HepG2 (cell line): ENCODE results near the gene ABHD15. TPM values are rescaled to one million over a fixed set of nuclear protein-coding genes. Genes with fewer than 3 reads are reported as not detected.
A peak's percentile ranks its signal among the peaks of the same experiment; 100 is the strongest.

Source experiments
- ASH2L ChIP-seq: fragments of 300-600, 200-600 bp; sonication (generic); IDR thresholded peaks from 2 replicates; pipeline ENCODE4 v1.7.0; 2017; ENCODE audit warnings: low read depth, mild to moderate bottlenecking, moderate library complexity, mixed read lengths, low read length; ENCODE audit not compliant: insufficient read length
- ATF7 ChIP-seq, 2 experiments: fragments of 450-650 bp in 1 of 2; sonication (generic) in 1 of 2; formaldehyde crosslinking in 1 of 2; IDR thresholded peaks; 2 replicates each; pipeline versions ENCODE4 v1.4.0 to v1.6.1; 2016 to 2020; ENCODE audit warnings: antibody characterized with exemption in 1 of 2, mild to moderate bottlenecking in 1 of 2, missing genetic modification reagents in 1 of 2
- ATM ChIP-seq: fragments of 450-650 bp; IDR thresholded peaks from 2 replicates; pipeline ENCODE4 v1.7.1; 2017; ENCODE audit warnings: mild to moderate bottlenecking, borderline replicate concordance
- BRD4 ChIP-seq: sonication (generic); formaldehyde crosslinking; IDR thresholded peaks from 2 replicates; pipeline ENCODE4 v1.4.0; 2020; ENCODE audit warnings: missing genetic modification reagents
- CAMTA2 ChIP-seq: sonication (generic); formaldehyde crosslinking; IDR thresholded peaks from 2 replicates; pipeline ENCODE4 v1.4.0; 2020; ENCODE audit warnings: mild to moderate bottlenecking, missing genetic modification reagents, borderline replicate concordance
- MIER3 ChIP-seq: IDR thresholded peaks from 2 replicates; pipeline ENCODE4 v1.6.1; 2016; ENCODE audit warnings: missing compliant biosample characterization, borderline replicate concordance
- MNT ChIP-seq: fragments of 450-650 bp; IDR thresholded peaks from 2 replicates; pipeline ENCODE4 v1.6.1; 2016
- NFKBIZ ChIP-seq: IDR thresholded peaks from 2 replicates; pipeline ENCODE4 v1.6.1; 2018; ENCODE audit warnings: missing genetic modification reagents, missing compliant biosample characterization
- TFDP2 ChIP-seq: sonication (generic); formaldehyde crosslinking; IDR thresholded peaks from 2 replicates; pipeline ENCODE4 v1.4.0; 2020; ENCODE audit warnings: missing genetic modification reagents
- THRA ChIP-seq: sonication (generic); formaldehyde crosslinking; IDR thresholded peaks from 2 replicates; pipeline ENCODE4 v1.4.0; 2020; ENCODE audit warnings: missing genetic modification reagents, borderline replicate concordance
- ZFX ChIP-seq: sonication (generic); formaldehyde crosslinking; IDR thresholded peaks from 2 replicates; pipeline ENCODE4 v1.4.0; 2020; ENCODE audit warnings: mild to moderate bottlenecking, low read depth, missing genetic modification reagents, moderate library complexity
- ZFY ChIP-seq: sonication (generic); formaldehyde crosslinking; IDR thresholded peaks from 2 replicates; pipeline ENCODE4 v1.4.0; 2020; ENCODE audit warnings: missing genetic modification reagents
- ZNF33B ChIP-seq: sonication (generic); formaldehyde crosslinking; IDR thresholded peaks from 2 replicates; pipeline ENCODE4 v1.5.1; 2020; ENCODE audit warnings: mild to moderate bottlenecking, missing genetic modification reagents
- ZNF501 ChIP-seq: sonication (generic); formaldehyde crosslinking; IDR thresholded peaks from 2 replicates; pipeline ENCODE4 v1.5.1; 2020; ENCODE audit warnings: mild to moderate bottlenecking, moderate library complexity, missing genetic modification reagents
- polyA plus RNA-seq, 8 experiments: library from polyadenylated mRNA; depleted of rRNA in 3 of 8; stranded (reverse) in 7 of 8; unstranded in 1 of 8; fragments of >200 nt; fragmentation: Illumina TruSeq in 4 of 8; extraction: Trizol in 4 of 8; gene quantifications; 2 replicates each; pipeline versions ENCODE4 v1.2.1 to v1.2.3, GENCODE V29; 2011 to 2016; ENCODE audit warnings: low read depth in 4 of 8, missing spikeins in 1 of 8, mixed read lengths in 1 of 8; ENCODE audit not compliant: insufficient read depth in 1 of 8
- total RNA-seq, 5 experiments: library from RNA; depleted of rRNA; stranded (reverse); fragments of >200 nt; fragmentation: Illumina TruSeq; extraction: Trizol; gene quantifications; 2 replicates each; pipeline ENCODE4 v1.2.3, GENCODE V29; 2016; ENCODE audit warnings: low read depth in 1 of 5
- TF ChIP-seq, protein P1 (sequence below): sonication (generic); formaldehyde crosslinking; IDR thresholded peaks from one replicate; pipeline ENCODE4 v1.5.1; 2020; ENCODE audit warnings: mild to moderate bottlenecking, missing genetic modification reagents; ENCODE audit errors: not compliant biosample characterization
- TF ChIP-seq, protein P2 (sequence below): sonication (generic); formaldehyde crosslinking; IDR thresholded peaks from 2 replicates; pipeline ENCODE4 v1.5.0; 2020; ENCODE audit warnings: missing genetic modification reagents

The ABHD15 gene
- total and polyA plus RNA-seq, 2 of the 13 experiments (the other 11 are each of a cell fraction or from before 2014, with no cell fraction given): 2.4 to 7.7 TPM

- no peak for TF ChIP-seq ATM
- peak; percentile 77 for TF ChIP-seq ZNF501 (CRISPR knock-in tag)
- TF ChIP-seq THRA: peak; percentile 56; the same call in 1 of the 2 replicates
- TF ChIP-seq ZFX (CRISPR knock-in tag): peak; percentile 80
- peak; percentile 66; the same call in 1 of the 2 replicates for TF ChIP-seq NFKBIZ (CRISPR knock-in tag)
- no peak for TF ChIP-seq ATF7 (IDR thresholded peaks at IDR 0.05)
- no peak for TF ChIP-seq ATF7 (CRISPR knock-in tag; IDR thresholded peaks at IDR 0.05)
- TF ChIP-seq MNT: 0 out of 2 replicates have a peak, but pooled peaks have one; percentile 32
- TF ChIP-seq TFDP2 (CRISPR knock-in tag): peak; percentile 94
- TF ChIP-seq ZNF33B: peak; percentile 77; the same call in 1 of the 2 replicates
- TF ChIP-seq CAMTA2 (CRISPR knock-in tag): peak; percentile 28; the same call in 1 of the 2 replicates
- TF ChIP-seq MIER3: no peak
- peak; percentile 75; the same call in 1 of the 2 replicates for TF ChIP-seq ZFY
- TF ChIP-seq, protein P1, sequence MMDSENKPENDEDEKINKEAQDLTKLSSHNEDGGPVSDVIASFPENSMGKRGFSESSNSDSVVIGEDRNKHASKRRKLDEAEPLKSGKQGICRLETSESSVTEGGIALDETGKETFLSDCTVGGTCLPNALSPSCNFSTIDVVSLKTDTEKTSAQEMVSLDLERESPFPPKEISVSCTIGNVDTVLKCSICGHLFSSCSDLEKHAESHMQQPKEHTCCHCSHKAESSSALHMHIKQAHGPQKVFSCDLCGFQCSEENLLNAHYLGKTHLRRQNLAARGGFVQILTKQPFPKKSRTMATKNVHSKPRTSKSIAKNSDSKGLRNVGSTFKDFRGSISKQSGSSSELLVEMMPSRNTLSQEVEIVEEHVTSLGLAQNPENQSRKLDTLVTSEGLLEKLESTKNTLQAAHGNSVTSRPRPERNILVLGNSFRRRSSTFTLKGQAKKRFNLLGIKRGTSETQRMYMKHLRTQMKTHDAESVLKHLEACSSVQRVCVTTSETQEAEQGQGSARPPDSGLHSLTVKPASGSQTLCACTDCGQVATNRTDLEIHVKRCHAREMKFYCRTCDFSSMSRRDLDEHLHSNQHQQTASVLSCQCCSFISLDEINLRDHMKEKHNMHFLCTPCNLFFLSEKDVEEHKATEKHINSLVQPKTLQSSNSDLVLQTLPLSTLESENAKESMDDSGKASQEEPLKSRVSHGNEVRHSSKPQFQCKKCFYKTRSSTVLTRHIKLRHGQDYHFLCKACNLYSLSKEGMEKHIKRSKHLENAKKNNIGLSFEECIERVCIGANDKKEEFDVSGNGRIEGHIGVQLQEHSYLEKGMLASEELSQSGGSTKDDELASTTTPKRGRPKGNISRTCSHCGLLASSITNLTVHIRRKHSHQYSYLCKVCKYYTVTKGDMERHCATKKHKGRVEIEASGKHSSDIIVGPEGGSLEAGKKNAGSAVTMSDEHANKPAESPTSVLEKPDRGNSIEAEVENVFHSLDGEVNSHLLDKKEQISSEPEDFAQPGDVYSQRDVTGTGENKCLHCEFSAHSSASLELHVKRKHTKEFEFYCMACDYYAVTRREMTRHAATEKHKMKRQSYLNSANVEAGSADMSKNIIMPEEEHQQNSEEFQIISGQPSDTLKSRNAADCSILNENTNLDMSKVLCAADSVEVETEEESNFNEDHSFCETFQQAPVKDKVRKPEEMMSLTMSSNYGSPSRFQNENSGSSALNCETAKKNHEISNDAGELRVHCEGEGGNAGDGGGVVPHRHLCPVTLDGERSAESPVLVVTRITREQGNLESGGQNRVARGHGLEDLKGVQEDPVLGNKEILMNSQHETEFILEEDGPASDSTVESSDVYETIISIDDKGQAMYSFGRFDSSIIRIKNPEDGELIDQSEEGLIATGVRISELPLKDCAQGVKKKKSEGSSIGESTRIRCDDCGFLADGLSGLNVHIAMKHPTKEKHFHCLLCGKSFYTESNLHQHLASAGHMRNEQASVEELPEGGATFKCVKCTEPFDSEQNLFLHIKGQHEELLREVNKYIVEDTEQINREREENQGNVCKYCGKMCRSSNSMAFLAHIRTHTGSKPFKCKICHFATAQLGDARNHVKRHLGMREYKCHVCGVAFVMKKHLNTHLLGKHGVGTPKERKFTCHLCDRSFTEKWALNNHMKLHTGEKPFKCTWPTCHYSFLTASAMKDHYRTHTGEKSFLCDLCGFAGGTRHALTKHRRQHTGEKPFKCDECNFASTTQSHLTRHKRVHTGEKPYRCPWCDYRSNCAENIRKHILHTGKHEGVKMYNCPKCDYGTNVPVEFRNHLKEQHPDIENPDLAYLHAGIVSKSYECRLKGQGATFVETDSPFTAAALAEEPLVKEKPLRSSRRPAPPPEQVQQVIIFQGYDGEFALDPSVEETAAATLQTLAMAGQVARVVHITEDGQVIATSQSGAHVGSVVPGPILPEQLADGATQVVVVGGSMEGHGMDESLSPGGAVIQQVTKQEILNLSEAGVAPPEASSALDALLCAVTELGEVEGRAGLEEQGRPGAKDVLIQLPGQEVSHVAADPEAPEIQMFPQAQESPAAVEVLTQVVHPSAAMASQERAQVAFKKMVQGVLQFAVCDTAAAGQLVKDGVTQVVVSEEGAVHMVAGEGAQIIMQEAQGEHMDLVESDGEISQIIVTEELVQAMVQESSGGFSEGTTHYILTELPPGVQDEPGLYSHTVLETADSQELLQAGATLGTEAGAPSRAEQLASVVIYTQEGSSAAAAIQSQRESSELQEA (CRISPR knock-in tag): no peak
- TF ChIP-seq, protein P2, sequence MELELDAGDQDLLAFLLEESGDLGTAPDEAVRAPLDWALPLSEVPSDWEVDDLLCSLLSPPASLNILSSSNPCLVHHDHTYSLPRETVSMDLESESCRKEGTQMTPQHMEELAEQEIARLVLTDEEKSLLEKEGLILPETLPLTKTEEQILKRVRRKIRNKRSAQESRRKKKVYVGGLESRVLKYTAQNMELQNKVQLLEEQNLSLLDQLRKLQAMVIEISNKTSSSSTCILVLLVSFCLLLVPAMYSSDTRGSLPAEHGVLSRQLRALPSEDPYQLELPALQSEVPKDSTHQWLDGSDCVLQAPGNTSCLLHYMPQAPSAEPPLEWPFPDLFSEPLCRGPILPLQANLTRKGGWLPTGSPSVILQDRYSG (CRISPR knock-in tag): no peak
- no peak; the same call in 1 of the 2 replicates for TF ChIP-seq BRD4 (CRISPR knock-in tag)
- no peak for TF ChIP-seq ASH2L
These were observed 46.6 kb upstream of the ABHD15 start (continued) for GRCh38 chr17:29613352-29613837.
